Activated CD4-positive, CD25-positive, alpha-beta regulatory T cell (primary cell): Measurements from ENCODE around the gene ASB16.

Source experiments
- DNase-seq, 4 experiments: peaks; one replicate each; lab custom pipeline; 2025; lab: John Stamatoyannopoulos, UW

ASB16 gene

DNA sequence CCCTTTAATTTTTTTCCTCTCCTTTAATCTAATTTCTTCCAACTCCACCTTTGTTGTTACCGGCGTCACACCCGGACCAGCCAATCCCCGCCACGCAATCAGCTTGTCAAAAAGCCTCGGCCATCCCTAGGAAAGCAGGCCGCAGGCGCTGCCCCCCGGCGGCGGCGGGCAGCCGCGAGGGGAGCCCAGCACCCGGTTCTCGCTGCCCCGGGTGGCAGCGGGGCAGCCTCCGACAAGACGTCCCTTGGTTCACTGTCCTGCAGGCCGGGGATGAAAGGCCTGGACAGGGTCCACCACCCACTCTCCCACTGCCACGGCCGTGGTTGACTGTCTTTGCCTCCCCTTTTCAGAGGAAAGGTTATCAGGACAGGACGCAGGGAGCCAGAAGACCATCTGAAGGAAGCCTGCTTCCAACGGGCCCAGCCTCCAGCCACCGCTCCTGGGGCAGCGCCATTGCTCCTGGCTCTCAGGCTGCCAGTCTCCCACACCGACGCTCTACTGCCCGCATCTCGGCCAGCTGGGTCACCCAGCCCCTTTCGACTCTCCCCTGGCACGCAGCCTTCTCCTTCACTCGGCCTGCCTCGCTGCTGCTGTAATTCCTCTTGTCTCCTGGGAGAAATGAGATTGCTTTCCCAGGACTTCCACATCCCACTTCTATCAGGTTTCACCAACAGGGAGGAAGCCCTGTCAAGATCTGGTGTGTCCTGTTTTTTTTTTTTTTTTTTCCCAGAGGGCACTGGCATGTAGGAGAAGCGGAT lies 51.8 kb downstream of the ASB16 start:
- no peak for DNase-seq

- DNase-seq: no peak
These were observed 53.1 kb downstream of the ASB16 start for GRCh38 chr17:44223541-44224071.
